ENCODE measurements around the gene EIF4G1. TPM values are rescaled to one million over a fixed set of nuclear protein-coding genes. Genes with fewer than 3 reads are reported as not detected.

EIF4G1 gene
- total RNA-seq, 1 experiment from 2014 or later, result 496 TPM

- H2AFZ ChIP-seq (ENCODE audit: low read depth, low read length, poor library complexity, severe bottlenecking), result no peak overlapping the region
- H3K9me3 ChIP-seq (ENCODE audit: control insufficient read depth in 1 of 2, insufficient read depth in 1 of 2, low read depth in 1 of 2, low read length in 2 of 2), result no peaks in the 10 kb centered on the region
- TF ChIP-seq ZFX (IDR thresholded peaks at IDR 0.05), result no peak
- TF ChIP-seq YY1 (IDR thresholded peaks at IDR 0.05; ENCODE audit: extremely low read depth, insufficient replicate concordance, low read depth, low read length), result no peak
- TF ChIP-seq CTCF (IDR thresholded peaks at IDR 0.05 in 2 of 3, conservative IDR thresholded peaks at IDR 0.05 in 1 of 3; ENCODE audit: borderline replicate concordance in 1 of 3, insufficient read depth in 1 of 3, low read depth in 2 of 3, low read length in 2 of 3), result no peak
- TF ChIP-seq SIN3A (IDR thresholded peaks at IDR 0.05; ENCODE audit: low read depth), result no peak
- TF ChIP-seq ZNF274 (IDR thresholded peaks at IDR 0.05; ENCODE audit: low read depth, low read length), result no peak
- TF ChIP-seq JUND (IDR thresholded peaks at IDR 0.05), result no peak
- TF ChIP-seq POLR2A (IDR thresholded peaks at IDR 0.05; ENCODE audit: borderline replicate concordance, extremely low read depth, insufficient read depth, insufficient read length), result no peak
- no peak for TF ChIP-seq POLR2AphosphoS5 (IDR thresholded peaks at IDR 0.05; ENCODE audit: low read depth, low read length)
- TF ChIP-seq ZBTB33 (IDR thresholded peaks at IDR 0.05; ENCODE audit: extremely low read depth, insufficient replicate concordance, low read length), result no peak
- no peak for TF ChIP-seq ELF1 (IDR thresholded peaks at IDR 0.05; ENCODE audit: borderline replicate concordance, low read depth)
- no peak for TF ChIP-seq SP1 (IDR thresholded peaks at IDR 0.05; ENCODE audit: low read depth)
- no peak overlapping the region; the same call in 1 of the 2 replicates for H3K27ac ChIP-seq (ENCODE audit: low read depth, low read length)
- H3K9ac ChIP-seq (ENCODE audit: low read length), result no peak overlapping the region
- no peaks in the 10 kb centered on the region for H4K20me1 ChIP-seq (ENCODE audit: insufficient read depth)
- ChIA-PET POLR2A (interaction anchor here (1.4 kb wide), 1 partner anchor 10 kb away, joined by 4 read pairs; no protein-coding TSS in a partner anchor), RAD21 (ENCODE audit: low non-redundant PET in 1 of 2, low total read pairs in 2 of 2, uncharacterized antibody in 2 of 2, unreplicated experiment in 2 of 2) (no interaction called here), CTCF (no interaction called here)
- H3K4me2 ChIP-seq (ENCODE audit: low read length), result no peak overlapping the region
- DNase-seq (ENCODE audit: low read depth, low spot score), result no peak
- H3K4me1 ChIP-seq (ENCODE audit: control insufficient read depth in 1 of 2, insufficient read depth in 2 of 2, low read length in 2 of 2), result peaks cover 0 to 3% of the 10 kb centered on the region in 2 experiments; a peak in 1 of 4 replicates
- no peak overlapping the region for H3K4me3 ChIP-seq (replicated peaks in 1 of 2; ENCODE audit: low read depth in 1 of 2, low read length in 2 of 2)
- no peaks in the 10 kb centered on the region for H3K79me2 ChIP-seq (ENCODE audit: insufficient read depth, low read length)
- H3K36me3 ChIP-seq (ENCODE audit: control insufficient read depth in 1 of 2, insufficient read depth in 2 of 2, low read length in 2 of 2), result peaks cover 19 to 21% of the 10 kb centered on the region in 2 experiments; a peak in 3 of 4 replicates
- no peaks in the 10 kb centered on the region for H3K27me3 ChIP-seq (ENCODE audit: insufficient read depth, low read length)
- ATAC-seq, result no peak
- no TSS peak for BruUV-seq (replicated peaks)
- H3K9me2 ChIP-seq (ENCODE audit: insufficient read depth), result no peaks in the 10 kb centered on the region
- intact Hi-C loops (cut with micrococcal nuclease), result no loop called here
Observed at GRCh38 chr3:184352149-184352785, 37.9 kb downstream of the EIF4G1 start.

All from HCT116 (cell line).